ENCODE results near the gene CCS.
"Not testable (repeated sequence)": the region's sequence is repeated elsewhere in the genome, so short reads cannot be mapped to it uniquely, and the experiment has no call there.

Gene CCS

GRCh38 chr11:66561178-66561974 lies 31.6 kb upstream of the CCS start:
- no peak for DNase-seq

DNA sequence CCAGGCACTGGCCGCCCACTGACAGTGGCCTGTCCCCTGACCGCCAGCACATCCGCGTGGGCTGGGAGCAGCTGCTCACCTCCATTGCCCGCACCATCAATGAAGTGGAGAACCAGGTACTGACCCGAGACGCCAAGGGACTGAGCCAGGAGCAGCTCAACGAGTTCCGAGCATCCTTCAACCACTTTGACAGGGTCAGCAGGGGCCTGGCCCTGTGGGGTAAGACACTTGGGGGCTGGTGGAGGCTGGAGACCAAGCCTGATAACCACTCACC lies 31.1 kb upstream of the CCS start:
- DNase-seq = no peak

- DNase-seq = no peak
Measured at GRCh38 chr11:66562275-66562674, 30.7 kb upstream of the CCS start.

DNA sequence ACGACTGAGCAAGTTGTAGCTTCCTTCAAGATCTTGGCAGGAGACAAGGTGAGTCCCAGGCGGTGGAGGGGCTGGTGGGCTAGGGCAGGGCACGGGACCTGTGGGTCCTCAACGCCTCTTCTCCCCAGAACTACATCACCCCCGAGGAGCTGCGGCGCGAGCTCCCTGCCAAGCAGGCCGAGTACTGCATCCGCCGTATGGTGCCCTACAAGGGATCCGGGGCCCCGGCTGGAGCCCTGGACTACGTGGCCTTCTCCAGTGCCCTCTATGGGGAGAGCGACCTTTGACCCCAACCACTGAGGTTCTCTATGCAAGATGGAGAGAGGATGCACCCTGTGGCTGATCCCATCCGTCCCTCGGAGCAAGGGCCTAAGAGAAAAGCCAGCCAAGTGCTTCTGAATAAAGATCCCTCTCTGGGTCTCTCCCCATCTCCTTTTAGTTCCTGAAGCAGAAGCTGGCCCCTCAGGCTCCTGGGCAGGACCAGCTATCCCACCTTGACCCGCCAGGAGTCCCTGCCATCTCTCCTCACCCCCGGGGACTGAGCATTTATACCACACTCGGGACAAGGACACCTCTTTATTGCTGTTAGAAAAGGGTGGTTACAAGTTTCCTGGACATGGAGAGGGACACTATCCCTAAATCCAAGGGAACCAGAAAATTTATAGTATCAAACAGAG lies 29.9 kb upstream of the CCS start:
- DNase-seq = no peak

GRCh38 chr11:66563832-66564231 lies 29.2 kb upstream of the CCS start:
- no peak for DNase-seq

DNA sequence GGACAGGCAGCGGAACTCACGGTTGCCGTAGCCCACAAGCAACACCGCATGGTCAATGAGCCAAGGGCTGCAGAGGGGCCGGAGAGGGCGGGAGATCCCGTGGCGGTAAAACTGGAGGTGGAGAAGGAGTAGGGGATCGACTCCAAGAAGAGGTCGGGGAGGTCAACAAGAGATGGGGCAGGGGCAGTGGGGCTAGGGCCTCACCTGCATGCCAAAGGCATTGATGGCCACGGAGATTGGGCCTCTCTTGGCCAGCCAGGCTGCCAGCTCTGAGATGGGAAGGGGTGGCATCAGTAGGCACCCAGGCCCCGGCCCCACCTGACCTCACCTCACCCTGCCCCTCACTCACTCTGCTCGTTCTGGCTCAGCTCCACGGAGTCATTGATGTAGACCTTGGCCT lies 28.4 kb upstream of the CCS start:
- no peak for DNase-seq

- no peak for DNase-seq
Measured at GRCh38 chr11:66564984-66565383, 28.0 kb upstream of the CCS start.

DNA sequence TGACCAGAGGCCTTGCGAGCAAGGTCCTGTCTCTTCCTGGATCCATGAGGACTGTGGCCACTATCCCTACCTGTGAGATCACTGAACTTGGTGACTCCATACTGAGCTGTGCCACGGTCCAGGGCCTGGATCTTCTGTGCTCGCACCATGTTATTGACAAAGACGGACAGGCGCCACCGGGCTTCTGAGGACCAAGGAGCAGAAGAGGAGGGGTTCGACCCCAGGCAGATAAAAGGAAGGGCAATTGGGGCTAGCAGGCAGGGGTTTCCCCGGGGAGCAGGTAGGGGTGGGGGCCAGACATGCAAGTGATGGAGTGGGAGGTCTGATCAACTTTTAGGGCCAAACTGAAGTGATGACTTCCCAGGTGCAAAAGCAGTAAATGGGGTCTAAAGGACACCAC lies 26.8 kb upstream of the CCS start:
- no peak for DNase-seq

DNA sequence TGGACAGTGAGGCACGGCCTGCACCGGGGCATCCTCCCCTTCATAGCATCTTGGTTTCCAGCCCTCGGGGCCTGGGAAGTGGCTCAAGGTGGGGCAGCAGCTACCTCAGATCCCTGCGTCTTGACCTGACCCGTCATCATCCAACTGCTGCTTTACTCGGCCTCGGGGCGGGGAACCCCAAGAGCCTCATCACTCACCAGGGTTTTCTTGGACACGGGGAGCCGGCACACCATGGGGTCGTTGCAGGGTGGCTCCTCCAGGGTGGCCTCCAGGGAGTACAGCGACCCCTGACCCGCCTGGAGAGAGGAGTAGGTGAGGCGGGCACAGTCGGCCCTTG lies 25.2 kb upstream of the CCS start:
- no peak for DNase-seq

DNA sequence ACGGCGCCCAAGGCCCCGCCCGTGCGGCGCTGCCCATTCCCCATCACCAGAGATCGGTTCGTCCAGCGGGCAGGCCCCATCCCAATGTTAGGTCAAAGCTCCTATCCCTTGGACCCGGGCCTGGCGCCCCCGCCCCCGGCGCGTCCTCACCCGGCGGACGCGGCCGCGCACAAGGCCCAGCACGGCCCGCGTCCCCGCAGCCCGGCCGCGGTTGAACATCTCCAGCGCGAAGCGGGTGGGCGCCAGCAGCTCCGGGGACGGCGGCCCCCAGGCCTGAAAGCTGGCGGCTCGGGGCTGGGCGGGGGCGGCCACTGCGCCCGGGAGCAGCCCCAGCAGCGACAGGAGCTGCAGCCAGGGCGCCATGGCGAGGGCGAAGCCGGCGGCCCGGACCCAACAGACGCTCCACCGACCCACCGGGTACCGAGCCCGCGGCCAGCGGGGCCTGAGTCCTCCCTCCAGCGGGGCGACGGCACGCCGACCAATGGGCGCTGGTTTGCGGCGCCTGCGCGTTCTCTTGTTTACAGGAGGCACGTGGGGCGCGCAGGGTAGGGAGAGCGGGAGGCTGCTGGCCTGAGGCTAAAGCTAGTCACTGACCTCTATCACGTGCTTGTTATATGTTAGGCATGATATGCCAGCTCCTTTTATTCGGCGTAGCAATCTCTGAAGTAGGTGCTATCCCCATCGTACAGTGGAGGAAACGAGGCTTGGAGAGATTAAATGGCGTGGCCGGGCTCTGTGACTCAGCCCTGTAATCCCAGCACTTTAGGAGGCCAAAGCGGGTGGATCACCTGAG lies 24.7 kb upstream of the CCS start, which contains the start of gene CTSF:
Gene CTSF, minus strand, starts transcription at position 483 of the 793 bp plus-strand sequence. Its CDS starts 120 bp downstream, at position 363.
- peak; percentile 83 for DNase-seq

DNA sequence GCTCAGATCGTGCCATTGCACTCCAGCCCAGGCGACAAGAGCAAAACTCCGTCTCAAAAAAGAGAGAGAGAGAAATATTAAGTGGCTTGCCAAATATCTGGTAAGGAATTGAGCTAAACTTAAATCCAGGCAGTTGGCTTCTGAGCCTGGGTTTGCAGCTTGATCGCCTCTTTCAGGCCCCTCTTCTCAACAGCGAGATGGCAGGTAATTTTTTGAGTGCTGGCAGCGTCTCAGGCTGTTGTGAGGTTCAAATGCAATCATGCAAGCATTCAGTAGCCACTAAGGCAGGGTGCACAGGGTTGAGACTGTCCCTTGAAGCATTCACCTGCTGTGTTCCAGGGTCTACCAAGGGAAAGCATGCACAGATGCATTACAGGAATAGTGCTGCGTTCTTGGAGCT lies 23.9 kb upstream of the CCS start:
- no peak for DNase-seq

DNA sequence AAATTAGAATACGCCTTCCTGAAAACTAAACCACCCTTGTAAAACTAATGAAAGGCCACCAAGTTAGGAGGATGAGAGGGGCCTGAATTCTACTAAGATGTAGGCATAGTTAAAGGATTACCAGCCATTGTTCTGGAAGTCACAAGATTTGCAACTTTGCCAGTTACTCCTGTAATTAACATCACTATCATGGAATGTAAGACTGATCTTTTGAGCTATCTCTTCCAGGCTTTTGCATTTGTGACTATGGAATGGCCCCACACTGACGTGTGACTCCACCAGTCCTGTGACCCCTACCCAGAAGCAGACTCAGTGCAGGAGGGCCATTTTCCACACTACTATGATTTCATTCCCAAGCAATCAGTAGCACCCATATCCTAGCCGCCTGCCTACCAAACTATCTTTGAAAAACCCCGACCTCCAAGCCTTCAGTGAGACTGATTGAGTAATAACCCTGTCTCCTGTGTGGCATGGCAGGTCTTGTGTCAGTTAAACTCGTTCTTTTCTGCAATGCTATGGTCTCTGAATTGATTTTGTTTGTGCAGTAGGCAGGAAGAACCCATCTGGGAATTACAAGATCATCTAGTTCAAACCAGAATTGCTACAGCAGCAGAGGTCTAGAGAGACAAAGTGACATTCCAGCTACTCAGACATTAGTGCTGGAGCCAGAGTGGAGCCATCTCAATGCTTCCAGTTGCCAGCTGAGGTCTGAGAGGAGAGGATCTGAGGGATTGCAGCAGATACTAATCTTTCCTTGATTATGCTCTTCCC lies 22.7 kb upstream of the CCS start:
- no peak for DNase-seq

GRCh38 chr11:66570850-66571180 lies 22.2 kb upstream of the CCS start:
- no peak for DNase-seq

- peak; percentile 94 for DNase-seq
Measured at GRCh38 chr11:66579017-66579606, 13.9 kb upstream of the CCS start.

DNA sequence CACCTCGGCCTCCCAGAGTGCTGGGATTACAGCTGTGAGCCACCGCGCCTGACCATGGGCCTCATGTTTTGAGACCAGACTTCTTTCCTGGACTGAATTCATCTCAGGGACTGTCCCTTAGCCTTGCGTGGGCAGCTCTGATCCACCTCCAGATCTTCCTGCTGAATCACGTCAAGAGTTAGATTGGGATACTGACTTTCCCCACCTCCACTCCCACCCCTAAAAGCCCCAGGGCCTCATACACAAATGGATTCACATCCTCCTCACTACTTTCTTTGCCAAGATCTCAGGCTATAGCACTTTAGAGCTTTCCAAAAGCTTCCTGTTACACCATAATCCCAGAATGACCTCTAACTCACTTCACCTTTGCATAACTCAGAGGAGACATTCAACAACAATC lies 12.2 kb upstream of the CCS start:
- DNase-seq = no peak

DNA sequence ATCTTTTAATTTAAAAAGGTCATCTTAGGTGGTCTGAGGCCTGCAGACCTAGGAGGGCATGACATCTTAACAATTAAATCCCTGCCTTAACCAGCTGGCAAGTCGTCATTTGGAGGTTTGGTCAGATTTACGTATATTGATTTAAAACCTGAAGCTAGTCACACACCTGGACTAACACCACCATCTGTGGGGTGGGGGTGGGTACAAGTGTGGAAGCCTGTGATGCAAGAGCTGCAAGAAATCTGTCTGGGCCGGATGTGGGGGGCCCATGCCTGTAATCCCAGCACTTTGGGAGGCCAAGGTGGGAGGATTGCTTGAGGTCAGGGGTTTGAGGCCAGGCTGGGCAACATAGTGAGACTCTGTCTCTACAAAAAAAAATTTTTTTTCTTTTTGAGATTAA lies 11.7 kb upstream of the CCS start:
- DNase-seq = no peak

DNA sequence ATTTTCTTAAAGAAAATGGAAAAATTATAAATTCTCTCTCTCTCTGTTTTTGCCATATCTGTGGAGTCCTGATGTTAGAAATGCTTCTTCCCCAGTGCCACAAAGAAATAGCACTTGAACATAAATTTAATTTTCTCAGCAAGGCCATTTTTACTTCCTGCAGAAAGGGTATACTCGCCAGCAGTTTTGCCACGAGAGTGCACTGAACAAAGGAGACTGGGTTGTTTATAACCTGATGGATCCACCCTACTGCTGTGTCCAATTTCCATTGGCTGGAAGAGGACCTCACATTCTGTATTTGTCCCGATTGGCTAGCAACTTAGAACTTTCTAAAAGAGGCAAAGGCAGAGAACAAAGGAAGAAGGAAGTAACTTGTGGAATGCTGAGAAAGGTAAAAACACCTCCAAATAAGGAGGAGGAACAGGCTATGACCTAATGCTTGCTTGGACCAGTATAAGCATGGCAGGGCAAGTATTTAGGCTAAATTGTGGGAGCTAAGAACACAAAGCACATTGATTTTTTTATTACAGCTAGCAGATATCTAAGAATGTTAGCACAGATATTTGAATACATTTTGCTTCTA lies 10.3 kb upstream of the CCS start:
- not testable (repeated sequence) for DNase-seq

GRCh38 chr11:66585447-66585846 lies 7.5 kb upstream of the CCS start:
- DNase-seq = not testable (repeated sequence)

GRCh38 chr11:66586136-66586535 lies 6.8 kb upstream of the CCS start:
- no peak for DNase-seq

- DNase-seq = not testable (repeated sequence)
Measured at GRCh38 chr11:66589315-66589714, 3.7 kb upstream of the CCS start.

- no peak for DNase-seq
Measured at GRCh38 chr11:66589996-66590675, 2.8 kb upstream of the CCS start.

GRCh38 chr11:66591175-66591574 lies 1.8 kb upstream of the CCS start:
- DNase-seq = no peak

Data from stimulated activated CD8-positive, alpha-beta memory T cell treated with anti-CD3 and anti-CD28 coated beads, Interleukin-4, amount 100 ng/mL, for 48 hours (primary cell).